Activated T-helper 9 cell treated with anti-CD3 and anti-CD28 coated beads, Interleukin-2, amount 50 U/mL, for 16 hours (primary cell): Measurements from ENCODE around the gene VWDE.
"Not testable (repeated sequence)": the region's sequence is repeated elsewhere in the genome, so short reads cannot be mapped to it uniquely, and the experiment has no call there.

Source experiments
- DNase-seq: peaks from one replicate; pipeline ENCODE4 v3.0.0-alpha.2; 2020; ENCODE audit warnings: low read depth

Gene VWDE

DNA sequence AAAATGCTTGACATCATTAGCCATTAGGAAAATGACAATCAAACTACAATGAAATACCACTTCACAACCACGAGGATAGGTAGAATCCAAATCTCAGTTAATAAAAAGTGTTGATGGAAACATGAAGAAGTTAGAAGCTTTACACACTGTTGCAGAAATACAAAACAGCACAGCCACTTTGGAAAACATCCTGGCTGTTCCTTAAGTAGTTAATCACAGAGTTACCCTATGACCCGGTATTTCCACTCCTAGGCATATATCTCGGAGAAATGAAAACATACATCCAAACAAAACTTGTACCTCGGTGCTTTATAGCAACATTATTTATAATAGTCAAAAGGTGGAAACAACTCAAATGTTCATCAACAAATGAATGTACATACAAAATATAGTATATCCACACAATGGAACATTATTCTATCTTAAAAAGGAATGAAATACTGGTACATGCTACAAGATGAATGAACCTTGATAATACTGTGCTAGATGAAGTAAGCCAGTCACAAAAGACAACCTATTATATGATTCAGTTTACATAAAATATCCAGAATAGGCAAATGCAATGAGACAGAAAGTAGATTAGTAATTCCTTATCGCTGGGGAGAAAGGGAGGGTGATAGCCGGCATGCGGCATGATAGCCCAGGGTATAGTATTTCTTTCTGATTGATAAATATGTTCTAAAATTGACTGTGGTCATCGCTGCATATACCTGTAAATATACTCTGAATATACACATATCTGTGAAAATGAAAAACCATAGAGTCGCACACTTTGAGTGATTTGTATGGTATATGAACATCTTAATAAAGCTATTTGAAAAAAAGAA lies 1.9 kb downstream of the VWDE start:
- no peak for DNase-seq

GRCh38 chr7:12398186-12398585 lies 5.5 kb downstream of the VWDE start:
- DNase-seq, result no peak

- no peak for DNase-seq
These were observed 6.0 kb downstream of the VWDE start for GRCh38 chr7:12397671-12398070.

- DNase-seq, result not testable (repeated sequence)
These were observed 7.0 kb downstream of the VWDE start for GRCh38 chr7:12396670-12397069.

DNA sequence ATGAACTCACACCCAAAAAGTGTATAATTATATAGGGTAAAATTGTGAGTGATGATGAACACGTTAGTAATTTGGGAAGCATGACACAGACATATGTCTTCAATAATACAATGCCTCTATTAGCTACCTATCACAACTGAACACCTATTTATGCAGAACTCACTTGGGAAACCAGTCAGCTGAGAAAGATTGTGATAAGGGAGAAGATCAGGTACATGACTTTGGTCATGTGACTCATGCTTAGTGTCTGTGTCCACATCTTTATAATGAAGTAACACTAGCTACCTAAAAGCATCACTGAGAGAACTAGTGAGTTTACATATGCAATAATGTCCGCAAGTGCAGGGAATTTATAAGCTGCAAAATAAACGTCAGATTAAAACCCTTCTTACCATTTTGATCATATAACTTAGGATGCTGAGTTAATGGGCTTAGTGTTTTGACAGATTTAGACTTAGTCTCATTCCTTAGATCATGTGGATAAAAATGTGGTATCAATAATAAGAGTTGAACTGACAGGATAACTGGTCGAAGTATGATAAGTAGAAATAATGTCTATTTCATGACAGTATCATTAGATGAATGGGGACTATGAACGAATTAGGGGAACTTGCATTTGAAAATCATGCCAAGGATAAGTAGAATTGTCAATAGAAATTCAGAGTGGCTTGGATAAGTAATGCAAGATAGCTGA lies 11.6 kb downstream of the VWDE start:
- DNase-seq, result no peak

- no peak for DNase-seq
These were observed 14.5 kb downstream of the VWDE start for GRCh38 chr7:12389089-12389700.

- no peak for DNase-seq
These were observed 17.3 kb downstream of the VWDE start for GRCh38 chr7:12386313-12386740.

- DNase-seq, result no peak
These were observed 18.3 kb downstream of the VWDE start for GRCh38 chr7:12385364-12385786.

- no peak for DNase-seq
These were observed 20.3 kb downstream of the VWDE start for GRCh38 chr7:12383377-12383776.

- no peak for DNase-seq
These were observed 25.3 kb downstream of the VWDE start for GRCh38 chr7:12378389-12378788.

DNA sequence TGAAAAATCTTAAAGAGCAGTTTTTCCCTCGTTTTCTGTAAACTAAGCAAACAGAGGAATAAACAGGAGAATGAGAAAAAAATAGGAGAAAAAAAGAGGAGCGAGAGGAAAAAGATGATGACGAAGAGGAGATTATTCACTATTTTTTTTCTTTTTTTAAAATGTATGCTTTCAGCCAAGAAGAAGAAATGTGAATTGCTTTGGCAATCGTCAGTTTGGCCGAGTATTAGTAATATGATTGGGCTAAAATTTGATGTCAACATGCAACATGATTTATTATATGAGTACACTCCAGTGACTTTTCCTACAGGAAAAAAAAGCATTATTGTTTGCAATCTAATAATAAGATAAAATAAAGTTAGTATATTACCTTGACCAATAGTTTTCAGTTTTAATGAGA lies 26.3 kb downstream of the VWDE start:
- DNase-seq, result no peak

DNA sequence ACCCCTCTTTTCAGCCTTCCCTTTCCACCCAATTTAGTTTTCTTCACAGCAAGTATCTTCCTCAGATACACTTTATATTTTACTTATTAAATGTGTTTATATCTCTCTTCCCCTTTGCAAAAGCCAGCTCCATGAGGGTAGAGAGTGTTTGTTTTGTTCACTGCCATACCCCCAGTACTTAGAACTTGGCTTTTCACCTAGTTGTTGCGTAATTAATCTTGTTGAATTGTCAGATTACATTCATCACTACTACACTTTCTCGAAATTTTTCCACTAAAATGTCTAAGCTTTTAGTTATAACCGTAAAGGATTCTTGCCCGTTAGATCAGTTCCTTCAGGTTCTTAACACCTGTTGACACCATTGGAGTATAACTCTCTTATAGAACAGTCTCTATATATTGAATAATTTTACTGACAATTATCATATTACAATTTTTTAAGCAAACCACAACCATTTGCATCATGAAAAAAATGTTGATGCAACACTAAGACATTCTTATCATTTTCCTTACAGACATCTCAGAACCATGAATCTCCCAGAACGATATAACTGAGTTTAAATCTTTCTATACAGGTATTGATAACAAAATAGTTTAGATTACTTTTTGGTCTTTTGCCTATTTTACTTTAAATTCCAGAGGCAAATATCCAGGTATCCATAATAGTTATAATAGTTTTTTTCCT lies 29.9 kb downstream of the VWDE start:
- no peak for DNase-seq

GRCh38 chr7:12370249-12370648 lies 33.4 kb downstream of the VWDE start:
- DNase-seq, result no peak

GRCh38 chr7:12369756-12370155 lies 33.9 kb downstream of the VWDE start:
- DNase-seq, result no peak

GRCh38 chr7:12369072-12369471 lies 34.6 kb downstream of the VWDE start:
- no peak for DNase-seq

DNA sequence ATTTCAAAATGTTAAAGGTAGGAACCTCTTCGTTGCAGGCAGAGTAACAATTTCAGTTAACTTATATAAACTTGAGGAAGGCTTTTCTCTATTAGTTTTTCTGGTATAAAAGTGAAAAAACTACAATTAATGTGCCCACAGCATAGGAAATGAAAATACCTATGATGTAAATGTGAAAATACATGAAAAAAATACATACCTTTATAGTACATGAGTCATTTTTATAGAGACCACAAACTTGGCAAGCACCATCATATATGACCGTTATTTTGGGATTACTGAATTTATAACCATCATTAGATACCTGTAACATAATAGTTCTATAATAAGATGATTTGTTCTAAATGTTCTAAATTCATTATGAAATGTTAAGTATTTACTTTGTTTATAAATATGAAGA lies 42.7 kb downstream of the VWDE start:
- DNase-seq, result no peak

DNA sequence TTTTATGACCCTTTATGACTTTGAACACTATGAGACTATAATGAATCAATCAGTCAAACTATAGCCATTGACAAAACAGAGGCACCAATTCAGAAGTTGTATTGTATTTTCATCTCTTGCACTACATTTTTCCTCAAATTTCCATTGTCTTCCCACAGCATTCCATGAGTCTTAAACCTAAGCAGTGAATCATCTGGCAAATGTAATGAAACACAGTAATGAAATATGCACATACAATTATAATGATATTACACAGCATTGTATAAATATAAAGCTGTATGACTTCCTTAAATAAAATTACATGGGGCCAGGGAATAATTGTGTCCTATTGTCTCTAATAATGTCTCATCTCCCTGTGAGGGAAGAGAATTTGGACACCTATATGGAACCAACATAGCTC lies 45.0 kb downstream of the VWDE start:
- DNase-seq, result no peak

DNA sequence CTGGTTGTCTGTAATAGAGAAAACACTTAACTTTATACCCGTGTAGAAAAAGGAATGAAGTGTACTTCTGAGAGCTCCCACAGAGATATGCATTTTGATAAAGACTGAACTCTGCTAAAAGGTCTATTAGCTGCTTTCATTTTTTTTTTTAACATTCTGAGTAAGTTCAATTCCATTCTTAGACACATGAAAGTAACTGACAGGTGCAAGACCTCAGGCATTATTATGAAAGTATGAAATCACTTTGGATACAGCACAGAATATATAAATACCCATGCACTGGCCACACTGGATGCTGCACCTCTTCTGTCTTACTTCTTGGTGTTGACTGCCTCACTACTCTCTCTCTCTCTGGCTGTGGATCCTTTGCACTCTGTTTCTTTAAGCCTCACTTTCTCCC lies 46.2 kb downstream of the VWDE start:
- no peak for DNase-seq

GRCh38 chr7:12351843-12352242 lies 51.8 kb downstream of the VWDE start:
- no peak for DNase-seq

- DNase-seq, result no peak
These were observed 52.7 kb downstream of the VWDE start for GRCh38 chr7:12350971-12351370.

GRCh38 chr7:12337095-12337494 lies 66.6 kb downstream of the VWDE start:
- DNase-seq, result no peak
